ENCODE results near the gene SNX3.
A peak's percentile ranks its signal among the peaks of the same experiment; 100 is the strongest.
"Not testable (repeated sequence)": the region's sequence is repeated elsewhere in the genome, so short reads cannot be mapped to it uniquely, and the experiment has no call there.

Gene SNX3

DNA sequence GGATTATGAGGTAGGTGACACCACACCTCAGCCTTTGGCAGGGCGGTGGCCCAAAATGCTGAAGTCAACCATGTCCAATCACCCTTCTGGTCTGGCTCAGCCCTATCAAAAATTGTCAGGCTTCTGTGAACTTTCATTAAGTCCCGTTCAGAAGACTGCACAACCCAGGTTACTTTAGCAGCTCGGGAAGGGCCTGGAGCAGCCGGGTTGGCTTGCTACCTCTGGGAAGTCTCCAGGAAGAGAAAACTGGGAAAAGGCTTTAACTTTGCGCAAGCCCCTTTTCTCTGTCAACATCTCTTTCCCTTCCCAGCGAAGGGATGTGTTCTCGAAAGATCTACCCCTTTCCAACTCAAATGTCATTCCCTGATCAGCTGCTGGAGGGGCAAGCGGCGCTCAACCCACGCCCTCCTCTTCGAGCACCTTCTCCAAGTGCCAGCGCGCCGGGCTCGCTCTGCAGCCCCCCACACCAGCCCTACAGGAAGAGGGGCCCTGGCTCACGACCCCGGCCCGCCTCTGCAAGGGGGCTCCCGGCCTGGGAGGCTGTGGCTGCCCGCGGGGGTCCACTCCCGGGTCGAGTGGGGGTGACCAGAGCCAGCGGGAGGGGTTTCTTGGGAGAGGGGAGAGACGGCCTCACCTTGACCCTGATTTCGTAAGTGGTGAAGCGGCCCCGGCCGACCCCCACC, 573 bp downstream of the SNX3 start:
- no peak for DNase-seq

DNA sequence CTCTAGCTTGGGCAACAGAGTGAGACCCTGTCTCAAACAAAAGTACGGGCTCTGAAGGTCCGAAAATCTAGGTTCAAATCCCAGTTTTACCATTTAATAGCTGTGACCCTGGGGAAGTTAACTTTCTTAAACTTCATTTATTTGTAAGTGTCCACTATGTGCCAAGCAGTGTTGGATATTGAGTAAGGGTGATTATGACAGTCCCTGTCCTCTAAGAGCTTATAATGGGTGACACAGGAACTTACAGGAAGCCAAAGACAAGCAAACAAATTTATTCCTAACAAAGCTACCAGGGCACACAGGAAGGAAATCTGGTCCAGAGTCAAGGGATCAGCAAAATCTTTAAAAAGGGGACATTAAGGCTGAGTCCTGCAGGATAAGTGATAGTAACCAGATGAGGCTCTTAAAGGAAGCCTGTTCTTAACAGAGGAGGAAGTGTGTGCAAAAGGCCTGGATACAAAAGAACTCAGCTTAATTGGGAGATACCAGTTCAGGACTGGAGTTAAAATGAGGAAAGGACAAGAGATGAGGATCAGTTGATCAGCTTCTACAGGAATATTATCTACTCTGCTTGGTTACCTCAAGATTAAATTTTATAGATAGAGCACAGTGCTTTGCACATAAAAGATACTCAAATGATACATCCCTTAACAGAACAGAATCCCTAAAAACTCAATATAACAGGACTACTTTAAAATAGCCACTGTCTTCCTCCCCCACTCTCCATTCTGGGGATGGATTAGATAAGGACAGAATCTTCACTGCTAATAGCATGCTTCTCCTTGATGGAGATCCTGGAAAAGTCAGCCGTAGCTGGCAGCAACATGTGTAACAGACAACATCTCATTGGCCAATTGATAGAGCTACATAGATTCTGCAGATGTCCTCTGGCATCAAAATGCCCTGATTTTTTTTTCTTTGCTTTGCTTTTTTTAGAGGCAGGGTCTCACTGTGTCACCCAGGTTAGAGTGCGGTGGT, 6.1 kb downstream of the SNX3 start:
- DNase-seq = no peak

DNA sequence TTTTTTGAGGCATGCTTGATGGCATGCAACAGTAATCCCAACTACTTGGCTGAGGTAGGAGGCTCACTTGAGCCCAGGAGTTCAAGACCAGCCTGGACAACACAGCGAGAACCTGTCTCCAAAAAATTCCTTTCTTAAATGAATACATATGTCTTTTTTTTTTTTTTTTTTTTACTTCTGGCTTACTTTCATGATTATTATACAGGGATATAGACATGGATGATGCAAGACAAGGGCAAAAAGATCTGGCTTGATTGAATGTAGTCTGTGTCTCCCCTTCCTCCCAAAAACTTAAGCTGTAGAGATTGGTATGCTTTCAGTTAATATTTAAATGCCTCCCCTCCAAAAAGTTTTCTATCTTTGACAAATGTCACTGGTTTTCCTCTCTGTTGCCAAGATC, 7.6 kb downstream of the SNX3 start:
- DNase-seq = no peak

DNA sequence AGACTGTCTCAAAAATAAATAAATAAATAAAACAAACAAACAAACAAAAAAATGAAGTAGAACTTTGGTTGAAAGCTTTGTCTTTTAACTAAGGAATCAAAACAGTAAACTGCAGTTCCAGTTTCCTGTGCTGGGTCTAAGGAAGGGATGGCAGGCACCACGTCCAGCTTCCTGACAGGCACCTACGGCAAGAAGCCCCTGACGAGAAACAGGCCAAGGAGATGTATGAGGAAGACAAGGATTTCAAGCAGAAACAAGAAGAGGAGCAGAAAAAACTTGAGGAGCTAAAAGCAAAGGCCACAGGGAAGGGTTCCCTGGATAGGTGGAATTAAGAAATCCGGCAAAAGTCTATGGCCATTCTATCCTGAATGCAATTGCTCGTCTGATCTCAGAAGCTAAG, 8.8 kb downstream of the SNX3 start:
- no peak for DNase-seq

DNA sequence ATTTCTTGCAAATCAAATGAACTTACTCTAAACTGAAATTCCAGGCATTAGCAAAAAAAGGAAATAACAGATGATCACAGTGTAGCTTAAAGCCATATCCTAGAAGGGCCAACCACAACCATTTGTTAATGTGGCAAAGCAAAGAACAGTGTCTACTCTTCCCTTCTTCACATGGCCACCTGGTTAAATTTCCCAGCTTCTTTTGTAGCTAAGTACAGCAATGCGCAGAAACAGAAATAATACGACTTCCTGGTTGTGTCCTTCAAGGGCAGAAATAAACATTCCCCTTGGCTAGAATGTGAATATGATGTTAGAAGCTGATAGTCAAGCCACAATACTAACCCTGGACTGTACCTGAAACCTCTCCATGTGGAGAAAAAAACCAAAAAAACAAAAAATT, 9.6 kb downstream of the SNX3 start:
- no peak for DNase-seq

DNA sequence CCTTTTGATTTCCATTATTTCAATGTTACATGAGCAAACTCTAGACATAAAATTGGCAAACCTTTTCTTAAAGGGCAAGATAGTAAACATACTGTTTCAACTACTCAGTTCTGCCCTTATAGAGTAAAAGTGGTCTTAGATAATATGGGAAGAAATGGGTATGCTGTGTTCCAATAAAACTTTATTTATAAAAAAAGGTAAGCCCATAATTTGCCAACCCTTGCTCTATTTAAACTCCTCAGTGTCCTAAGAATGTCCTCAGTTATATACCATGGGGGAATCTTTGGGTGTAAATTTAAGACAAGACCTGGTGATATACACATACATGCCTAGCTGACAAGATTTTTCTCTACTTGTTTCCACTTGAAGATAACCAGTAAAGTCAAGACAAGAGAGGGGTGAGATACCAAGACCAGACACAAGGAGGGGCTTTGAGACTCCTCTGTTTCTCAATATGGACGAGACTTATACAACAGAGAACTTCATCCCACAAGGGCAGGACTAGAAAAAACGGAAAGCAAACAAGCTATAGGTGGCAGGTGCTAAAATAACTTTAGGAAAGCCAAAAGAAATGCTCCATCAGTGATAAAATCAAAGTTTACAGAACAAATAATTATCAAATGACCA, 10.5 kb downstream of the SNX3 start:
- DNase-seq = no peak

DNA sequence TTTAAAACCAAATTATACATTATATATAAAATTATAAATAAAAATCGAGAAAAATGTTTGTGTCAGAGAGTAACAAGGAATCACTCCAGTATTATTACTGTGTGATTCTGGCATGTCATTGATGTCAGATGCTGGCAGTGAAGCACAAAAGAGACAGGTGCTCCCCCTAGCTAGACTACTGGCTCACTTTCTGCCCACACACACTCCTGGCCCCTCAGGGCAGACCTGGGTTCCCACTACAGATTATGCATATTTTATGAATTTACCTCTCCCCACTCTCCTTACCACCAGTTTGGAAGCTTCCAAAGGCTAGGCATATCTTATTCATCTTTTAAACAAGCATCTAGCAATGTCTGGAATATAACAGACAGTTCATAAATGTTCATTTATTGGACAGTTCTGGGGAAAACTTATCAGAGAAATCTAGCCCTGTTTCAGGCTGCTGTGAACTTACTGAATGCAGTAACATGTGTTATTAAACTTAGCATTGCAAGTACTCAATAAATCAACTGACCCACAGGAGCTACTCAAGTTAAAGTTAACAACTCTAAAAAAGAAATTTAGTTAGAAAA, 12.8 kb downstream of the SNX3 start:
- DNase-seq = no peak

DNA sequence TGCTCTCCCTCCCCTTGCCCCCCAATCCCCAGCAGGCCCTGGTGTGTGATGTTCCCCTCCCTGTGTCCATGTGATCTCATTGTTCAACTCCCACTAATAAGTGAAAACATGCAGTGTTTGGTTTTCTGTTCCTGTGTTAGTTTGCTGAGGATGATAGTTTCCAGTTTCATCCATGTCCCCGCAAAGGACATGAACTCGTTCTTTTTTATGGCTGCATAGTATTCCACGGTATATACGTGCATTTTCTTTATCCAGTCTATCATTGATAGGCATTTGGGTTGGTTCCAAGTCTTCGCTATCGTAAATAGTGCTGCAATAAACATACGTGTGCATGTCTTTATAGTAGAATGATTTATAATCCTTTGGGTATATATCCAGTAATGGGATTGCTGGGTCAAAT, 15.7 kb downstream of the SNX3 start:
- DNase-seq = not testable (repeated sequence)

DNA sequence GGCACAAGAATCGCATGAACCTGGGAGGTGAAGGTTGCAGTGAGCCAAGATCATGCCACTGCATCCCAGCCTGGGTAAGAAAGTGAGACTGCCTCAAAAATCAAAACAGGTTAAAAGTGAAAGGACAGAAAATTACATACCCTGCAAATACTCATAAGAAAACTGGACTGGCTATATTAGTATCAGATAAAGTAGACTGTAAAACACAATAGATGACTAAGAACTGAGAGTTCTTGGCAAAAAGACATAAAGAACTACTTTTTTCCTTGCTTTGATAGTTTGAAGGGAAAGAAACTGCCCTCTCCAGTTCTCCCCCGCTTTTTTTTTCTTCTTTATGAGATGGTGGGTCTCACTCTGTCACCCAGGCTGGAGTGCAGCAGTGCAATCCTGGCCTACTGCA, 17.0 kb downstream of the SNX3 start:
- DNase-seq = no peak

DNA sequence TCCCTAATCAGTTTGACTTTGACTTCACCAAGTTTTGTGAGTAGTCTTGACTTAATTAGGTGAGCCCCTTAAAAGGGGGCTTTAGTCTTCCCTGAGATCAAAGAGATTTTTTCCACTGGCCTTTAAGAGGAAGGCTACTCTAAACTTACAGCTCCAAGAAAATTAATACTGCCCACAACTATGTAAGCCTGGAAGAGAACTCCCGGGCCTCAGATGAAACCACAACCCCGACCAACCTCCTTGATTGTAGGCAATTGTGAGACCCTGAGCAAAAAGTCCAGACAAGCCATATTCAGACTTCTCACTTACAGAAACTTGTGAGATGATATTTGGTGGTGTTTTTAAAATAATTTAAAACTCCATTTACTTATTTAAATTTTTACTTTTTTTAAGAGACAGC, 18.1 kb downstream of the SNX3 start:
- no peak for DNase-seq

DNA sequence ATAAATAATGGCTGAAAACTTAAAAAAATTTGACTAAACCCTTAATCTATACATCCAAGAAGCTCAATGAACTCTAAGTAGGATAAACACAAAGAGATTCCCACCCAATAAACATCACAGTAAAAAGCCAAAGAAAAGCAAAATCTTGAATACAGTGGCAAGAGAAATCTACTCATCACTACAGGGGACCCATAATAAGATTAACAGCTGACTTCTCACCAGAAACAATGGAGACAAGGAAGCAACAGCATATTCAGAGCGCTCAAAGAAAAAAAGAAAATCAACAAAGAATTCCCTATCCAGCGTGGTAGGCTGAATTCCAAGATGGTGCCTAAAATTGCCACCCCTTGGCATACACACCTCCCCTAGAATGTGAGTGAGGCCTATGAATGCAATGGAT, 18.6 kb downstream of the SNX3 start:
- no peak for DNase-seq

DNA sequence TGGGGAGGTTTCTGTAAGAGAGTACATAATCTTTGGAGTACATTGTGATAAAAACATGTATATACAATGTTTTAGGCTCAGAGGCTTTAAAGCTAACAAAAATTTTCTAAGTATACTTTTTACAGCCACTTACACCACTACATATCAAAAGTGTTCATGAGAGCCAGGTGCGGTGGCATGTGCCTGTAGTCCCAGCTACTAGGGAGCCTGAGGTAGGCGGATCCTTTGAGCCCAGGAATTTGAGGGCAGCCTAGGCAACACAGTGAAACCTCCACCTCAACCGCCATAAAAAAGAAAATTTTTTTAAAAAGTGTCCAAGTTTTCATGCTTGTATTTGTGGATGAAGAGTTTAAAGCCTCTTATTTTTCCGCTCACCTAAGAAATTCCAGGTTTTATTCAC, 22.5 kb downstream of the SNX3 start:
- no peak for DNase-seq

DNA sequence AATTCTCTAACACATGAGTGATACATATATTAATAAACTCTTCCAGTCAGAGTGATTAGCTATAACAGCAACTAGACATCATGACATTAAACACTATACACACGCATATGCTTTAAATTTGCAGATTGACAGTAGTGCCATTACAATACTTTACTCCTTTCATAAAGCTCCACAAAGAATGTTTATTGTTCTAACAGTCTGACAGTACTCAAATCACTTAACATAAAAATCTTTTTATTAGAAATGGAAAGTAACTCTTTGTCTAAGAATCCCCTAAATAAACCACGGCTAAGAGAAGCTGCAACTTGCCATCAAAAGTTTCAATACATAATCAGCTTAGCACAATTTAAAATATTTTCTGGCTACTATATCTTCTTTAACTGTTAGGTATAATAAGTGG, 24.0 kb downstream of the SNX3 start:
- no peak for DNase-seq

DNA sequence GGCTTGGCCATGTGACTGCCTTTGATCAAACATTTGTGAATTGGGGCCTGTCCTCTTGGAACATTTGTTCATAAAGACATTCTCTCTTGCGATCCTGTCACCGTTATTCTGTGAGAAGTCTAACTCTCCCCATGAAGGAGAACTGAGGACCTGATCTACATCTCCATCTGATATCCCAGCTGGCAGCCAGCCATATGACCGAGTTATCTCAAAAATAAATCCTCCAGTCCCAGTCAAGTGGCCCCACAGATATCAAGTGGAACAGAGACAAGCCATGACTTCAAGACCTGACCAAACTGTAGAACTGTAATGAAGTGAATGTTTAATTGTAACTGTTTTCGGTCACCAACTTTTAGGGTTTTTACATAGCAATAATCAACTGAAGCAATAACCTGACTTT, 25.7 kb downstream of the SNX3 start:
- no peak for DNase-seq

DNA sequence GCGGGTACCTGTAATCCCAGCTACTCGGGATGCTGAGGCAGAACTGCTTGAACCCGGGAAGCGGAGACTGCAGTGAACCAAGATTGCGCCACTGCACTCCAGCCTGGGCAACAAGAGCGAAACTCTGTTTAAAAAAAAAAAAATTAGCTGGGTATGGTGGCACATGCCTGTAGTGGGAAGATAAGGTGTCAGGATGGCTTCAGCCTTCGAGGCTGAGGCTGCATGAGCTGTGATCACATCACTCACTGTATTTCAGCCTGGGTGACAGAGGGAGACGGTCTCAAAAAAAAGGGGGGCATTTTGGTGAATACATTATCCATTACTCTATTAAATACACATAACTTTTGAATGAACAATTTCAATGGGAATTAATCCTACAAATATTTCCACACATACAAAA, 32.4 kb downstream of the SNX3 start:
- no peak for DNase-seq

DNA sequence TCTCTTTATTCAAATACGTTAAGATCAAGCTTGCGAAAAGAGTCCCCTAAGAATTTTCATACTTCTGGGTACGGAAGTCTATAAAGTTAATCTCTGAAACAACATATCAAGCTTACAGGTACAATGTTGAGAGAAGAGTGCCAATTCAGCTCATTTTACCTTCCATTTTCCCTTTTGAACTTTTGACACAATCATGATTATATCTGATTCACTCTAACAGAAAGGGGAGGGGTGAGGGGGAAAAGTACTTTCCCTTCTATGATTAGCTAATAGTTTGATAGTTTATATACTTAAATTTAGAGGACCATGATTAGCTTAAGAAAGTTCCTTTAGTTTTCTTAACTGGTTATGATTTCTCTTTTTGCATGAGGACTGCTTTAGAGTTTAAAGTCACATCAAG, 33.5 kb downstream of the SNX3 start:
- DNase-seq = no peak

DNA sequence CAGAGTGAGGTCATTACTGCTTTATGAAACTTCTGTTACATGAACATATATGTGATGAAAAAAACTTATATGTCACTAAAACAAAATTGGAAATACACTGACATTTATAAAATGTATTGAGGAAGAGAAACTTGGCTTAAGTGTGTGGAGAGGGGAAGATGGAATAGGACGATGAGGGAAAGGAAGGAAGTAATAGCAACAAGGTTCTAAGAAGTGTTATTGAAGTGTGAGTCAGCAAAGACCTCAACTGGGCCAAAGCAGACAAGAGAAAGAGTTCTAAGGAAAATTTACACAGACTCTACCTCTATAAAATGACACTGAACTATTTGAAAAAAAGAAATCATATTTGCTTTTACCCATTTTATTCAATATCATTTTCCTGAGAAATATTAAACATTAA, 38.3 kb downstream of the SNX3 start:
- DNase-seq = peak; percentile 13

DNA sequence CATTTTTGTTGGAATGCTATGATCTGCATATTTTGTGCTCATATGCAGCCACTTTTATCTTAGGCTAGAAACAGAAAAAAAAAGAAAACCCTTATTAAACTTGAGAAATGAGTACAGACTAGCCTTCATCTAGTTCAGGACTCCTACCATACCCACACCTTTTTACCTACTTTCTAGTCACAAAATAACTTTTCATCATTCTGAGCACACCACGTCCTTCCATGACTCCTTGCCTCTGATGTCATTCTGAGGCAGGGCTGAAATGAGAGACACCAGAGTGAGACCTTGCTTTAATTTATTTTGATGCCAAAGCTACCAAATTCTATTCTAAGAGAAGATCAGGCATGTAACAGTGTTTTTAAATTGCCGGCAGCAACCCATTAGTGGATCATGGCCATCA, 38.8 kb downstream of the SNX3 start:
- DNase-seq = no peak

DNA sequence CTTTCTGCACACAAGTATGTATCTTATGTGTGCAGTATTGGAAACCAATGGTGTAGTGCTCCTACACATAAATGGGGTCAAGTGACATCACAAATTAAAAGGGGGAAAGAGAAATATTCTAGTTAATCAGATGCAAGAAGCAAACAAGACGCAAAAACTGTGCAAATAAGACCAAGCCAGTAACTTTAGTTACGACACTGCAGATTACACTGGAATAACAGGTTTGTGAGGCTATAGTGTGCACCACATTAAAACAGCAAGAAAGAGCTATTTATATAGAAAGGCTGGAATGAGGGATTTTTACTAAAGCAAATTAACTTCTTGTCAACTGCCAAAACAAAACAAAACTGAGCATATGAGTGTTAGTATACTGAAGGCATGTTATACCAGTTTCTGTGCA, 49.2 kb downstream of the SNX3 start:
- no peak for DNase-seq

DNA sequence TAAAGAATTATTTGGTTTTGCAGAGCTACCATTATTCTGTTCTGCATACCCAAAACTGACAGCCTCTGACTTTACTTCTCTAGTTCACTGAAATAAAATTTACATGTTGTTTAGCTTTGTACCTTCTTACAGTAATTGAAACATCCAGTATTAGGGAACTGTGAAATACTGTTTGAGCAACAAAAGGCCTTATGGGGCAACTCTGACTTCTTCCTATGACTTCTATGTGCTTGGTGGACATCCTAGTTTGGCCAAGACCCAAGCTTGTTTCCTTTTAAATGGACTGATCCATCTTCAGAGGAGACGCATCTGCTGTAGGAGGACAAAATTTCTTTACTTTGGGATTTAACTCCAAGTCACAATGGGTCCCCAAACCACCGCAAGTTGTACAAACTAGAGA, 50.3 kb downstream of the SNX3 start:
- DNase-seq = no peak

DNA sequence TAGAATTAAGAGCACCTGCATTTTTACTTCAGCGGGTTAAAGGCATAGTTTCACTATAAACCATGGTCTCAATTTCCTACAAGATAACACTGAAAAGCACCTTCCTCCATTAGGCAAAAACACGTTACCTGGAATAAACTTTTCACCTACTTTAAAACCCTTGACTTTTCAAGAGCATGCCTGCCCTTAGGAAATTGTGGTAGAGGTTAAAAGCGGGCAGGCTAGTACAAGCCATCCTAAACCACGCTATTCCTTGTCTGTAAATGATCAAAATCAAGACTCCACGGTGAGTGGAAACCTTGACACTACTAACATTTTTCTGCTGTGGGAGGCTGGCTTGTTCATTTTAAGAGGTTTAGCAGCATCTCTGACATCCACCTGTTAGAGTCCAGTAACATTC, 51.1 kb downstream of the SNX3 start:
- DNase-seq = no peak

DNA sequence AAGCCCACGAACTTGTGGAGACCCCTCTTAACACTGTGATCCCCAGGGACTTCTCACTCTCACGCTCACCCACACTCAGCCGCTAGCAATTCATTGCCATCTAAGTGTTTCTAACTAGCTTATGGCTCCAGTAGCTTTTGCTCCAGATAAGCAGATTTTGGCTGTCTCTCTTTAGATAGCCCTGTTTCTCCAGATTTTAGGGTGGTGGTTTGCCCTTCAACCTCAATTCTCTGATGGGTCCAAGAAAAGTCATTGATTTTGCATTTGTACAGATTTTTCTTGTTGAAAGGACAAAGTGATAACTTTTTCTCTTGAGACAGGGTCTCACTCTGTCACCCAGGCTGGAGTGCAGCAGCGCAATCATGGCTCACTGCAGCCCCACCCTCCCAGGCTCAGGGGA, 53.8 kb downstream of the SNX3 start:
- no peak for DNase-seq
